Liver (tissue), 9 donors: Measurements from ENCODE around the gene NGB. TPM values are rescaled to one million over a fixed set of nuclear protein-coding genes. Genes with fewer than 3 reads are reported as not detected.

Source experiments
- DNase-seq: peaks from one replicate; pipeline ENCODE4 v3.0.0-alpha.2; 2017; ENCODE audit warnings: low spot score
- H3K27ac ChIP-seq, 2 donors: one replicate each; pipeline ENCODE4 v1.7.0; 2013; ENCODE audit warnings: inconsistent platforms in 2 of 2, low read length in 2 of 2, control low read depth in 1 of 2, low read depth in 1 of 2, mild to moderate bottlenecking in 1 of 2
- H3K27me3 ChIP-seq, 4 donors: one replicate each; pipeline versions ENCODE4 v1.6.1 to v1.7.0; 2013; ENCODE audit warnings: low read length in 3 of 4, inconsistent platforms in 1 of 4, mild to moderate bottlenecking in 1 of 4, moderate library complexity in 1 of 4; ENCODE audit not compliant: control insufficient read depth in 4 of 4, insufficient read depth in 4 of 4
- H3K36me3 ChIP-seq, 4 donors: one replicate each; pipeline versions ENCODE4 v1.6.1 to v1.7.0; 2013; ENCODE audit warnings: low read length in 3 of 4, mild to moderate bottlenecking in 3 of 4, low read depth in 1 of 4, moderate library complexity in 1 of 4; ENCODE audit not compliant: control insufficient read depth in 4 of 4, insufficient read depth in 3 of 4
- H3K4me1 ChIP-seq, 4 donors: one replicate each; pipeline versions ENCODE4 v1.6.1 to v1.7.0; 2013; ENCODE audit warnings: low read length in 3 of 4, mild to moderate bottlenecking in 3 of 4, moderate library complexity in 1 of 4; ENCODE audit not compliant: control insufficient read depth in 4 of 4, insufficient read depth in 4 of 4
- H3K4me3 ChIP-seq, 3 donors: one replicate each; pipeline versions ENCODE4 v1.6.1 to v1.7.0; 2013; ENCODE audit warnings: low read length in 3 of 3, control low read depth in 1 of 3, low read depth in 1 of 3, mild to moderate bottlenecking in 1 of 3
- H3K9ac ChIP-seq, 2 donors: one replicate each; pipeline ENCODE4 v1.7.0; 2013; ENCODE audit warnings: low read length in 2 of 2, mild to moderate bottlenecking in 2 of 2, moderate library complexity in 2 of 2, control low read depth in 1 of 2, low read depth in 1 of 2
- H3K9me3 ChIP-seq, 4 donors: one replicate each; pipeline versions ENCODE4 v1.6.1 to v1.7.0; 2013; ENCODE audit warnings: low read length in 3 of 4; ENCODE audit not compliant: control insufficient read depth in 4 of 4
- EGR1 ChIP-seq, 2 donors: IDR thresholded peaks; 2 replicates each; pipeline ENCODE4 v1.6.1; 2016 to 2018; ENCODE audit warnings: antibody characterized with exemption in 2 of 2, low read depth in 2 of 2
- FOXA1 ChIP-seq: IDR thresholded peaks from 2 replicates; pipeline ENCODE4 v1.6.1; 2016; ENCODE audit warnings: antibody characterized with exemption
- FOXA2 ChIP-seq: IDR thresholded peaks from 2 replicates; pipeline ENCODE4 v1.6.1; 2016; ENCODE audit warnings: antibody characterized with exemption
- GABPA ChIP-seq, 2 donors: IDR thresholded peaks in 1 of 2; conservative IDR thresholded peaks in 1 of 2; 2 replicates each; pipeline ENCODE4 v1.6.1; 2016; ENCODE audit warnings: antibody characterized with exemption in 2 of 2, mild to moderate bottlenecking in 1 of 2, moderate library complexity in 1 of 2
- HNF4A ChIP-seq, 2 donors: conservative IDR thresholded peaks; 2 replicates each; pipeline ENCODE4 v1.6.1; 2016; ENCODE audit warnings: antibody characterized with exemption in 2 of 2, mild to moderate bottlenecking in 2 of 2
- JUND ChIP-seq, 2 donors: IDR thresholded peaks; 2 replicates each; pipeline ENCODE4 v1.6.1; 2016; ENCODE audit warnings: antibody characterized with exemption in 2 of 2
- NR2F2 ChIP-seq: IDR thresholded peaks from 2 replicates; pipeline ENCODE4 v1.6.1; 2016; ENCODE audit warnings: antibody characterized with exemption
- RAD21 ChIP-seq, 2 donors: IDR thresholded peaks; 2 replicates each; pipeline ENCODE4 v1.6.1; 2016; ENCODE audit warnings: antibody characterized with exemption in 2 of 2, mild to moderate bottlenecking in 2 of 2
- RXRA ChIP-seq, 2 donors: IDR thresholded peaks; 2 replicates each; pipeline ENCODE4 v1.6.1; 2017 to 2018; ENCODE audit warnings: antibody characterized with exemption in 2 of 2, mild to moderate bottlenecking in 1 of 2
- SP1 ChIP-seq: IDR thresholded peaks from 2 replicates; pipeline ENCODE4 v1.6.1; 2018; ENCODE audit warnings: antibody characterized with exemption, mild to moderate bottlenecking
- TAF1 ChIP-seq: conservative IDR thresholded peaks from 2 replicates; pipeline ENCODE4 v1.6.1; 2016; ENCODE audit warnings: antibody characterized with exemption, mild to moderate bottlenecking
- YY1 ChIP-seq: IDR thresholded peaks from 2 replicates; pipeline ENCODE4 v1.6.1; 2016; ENCODE audit warnings: antibody characterized with exemption, mild to moderate bottlenecking
- WGBS: extraction: QIAGEN DNeasy Blood & Tissue Kit; methylation state at CpG from one replicate; pipeline ENCODE4 v1.1.7; 2013; 5-methylcytosine and 5-hydroxymethylcytosine counted together
- polyA plus RNA-seq, 2 donors: library from polyadenylated mRNA; stranded (reverse) in 1 of 2; unstranded in 1 of 2; fragments of 200-250 nt in 1 of 2; fragments of >200 nt in 1 of 2; fragmentation: Nextera tagmentation in 1 of 2; extraction: Ambion mirVana in 1 of 2; gene quantifications; one replicate each; pipeline versions ENCODE4 v1.2.1 to v1.2.3, GENCODE V29; 2013 to 2015
- total RNA-seq, 2 donors: library from RNA; depleted of rRNA; stranded (reverse); fragments of >200 nt; gene quantifications; one replicate each; pipeline ENCODE4 v1.2.3, GENCODE V29; 2014
- TF ChIP-seq, protein P1 (sequence below): IDR thresholded peaks from 2 replicates; pipeline ENCODE4 v1.6.1; 2016; ENCODE audit warnings: antibody characterized with exemption
- TF ChIP-seq, protein P2 (sequence below): IDR thresholded peaks from 2 replicates; pipeline ENCODE4 v1.6.1; 2016; ENCODE audit warnings: antibody characterized with exemption
- TF ChIP-seq, protein P3 (sequence below): IDR thresholded peaks from 2 replicates; pipeline ENCODE4 v1.6.1; 2016; ENCODE audit warnings: antibody characterized with exemption, mild to moderate bottlenecking
- TF ChIP-seq, protein P4 (sequence below): IDR thresholded peaks from 2 replicates; pipeline ENCODE4 v1.6.1; 2016; ENCODE audit warnings: antibody characterized with exemption
- TF ChIP-seq, protein P5 (sequence below): fragments of 150-350 bp; IDR thresholded peaks from 2 replicates; pipeline ENCODE4 v1.5.1; 2017; ENCODE audit warnings: improper control_type of control experiment, low read depth, low read length; ENCODE audit not compliant: missing input control
- donor health status: healthy.
- donor health status: healthy.
- donor health status: healthy.
- donor health status: healthy.
- donor health status: healthy.

The NGB gene
- total and polyA plus RNA-seq, 4 donors: not detected

DNA sequence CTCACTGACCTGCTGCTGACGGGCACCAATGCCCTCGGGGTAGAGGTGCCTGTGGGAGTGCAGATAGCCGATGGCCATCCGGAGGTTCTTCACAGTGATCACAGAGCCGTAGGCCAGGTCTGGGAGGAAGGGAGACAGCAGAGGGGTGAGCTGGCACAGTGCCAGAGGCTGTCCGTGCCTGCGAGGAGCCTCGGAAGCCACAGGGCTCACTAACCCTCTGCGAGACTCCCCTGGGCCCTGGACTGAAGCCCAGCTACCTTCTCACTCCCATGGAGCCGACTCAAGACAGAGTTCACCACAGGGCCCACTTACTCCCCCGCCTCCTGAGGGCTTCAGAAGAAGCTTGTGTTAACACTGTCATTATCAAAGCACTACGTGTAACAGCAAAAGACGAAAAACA, 25.1 kb upstream of the NGB start (continued):
- TF ChIP-seq, protein P1, sequence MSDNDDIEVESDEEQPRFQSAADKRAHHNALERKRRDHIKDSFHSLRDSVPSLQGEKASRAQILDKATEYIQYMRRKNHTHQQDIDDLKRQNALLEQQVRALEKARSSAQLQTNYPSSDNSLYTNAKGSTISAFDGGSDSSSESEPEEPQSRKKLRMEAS: no peak
- TF ChIP-seq JUND (IDR thresholded peaks at IDR 0.05): no peak
- TF ChIP-seq HNF4A (conservative IDR thresholded peaks at IDR 0.05): no peak
- TF ChIP-seq EGR1 (IDR thresholded peaks at IDR 0.05; ENCODE audit: low read depth in 2 of 2): no peak
- no peak for TF ChIP-seq RXRA (IDR thresholded peaks at IDR 0.05)
- no peak for TF ChIP-seq RAD21 (IDR thresholded peaks at IDR 0.05)

DNA sequence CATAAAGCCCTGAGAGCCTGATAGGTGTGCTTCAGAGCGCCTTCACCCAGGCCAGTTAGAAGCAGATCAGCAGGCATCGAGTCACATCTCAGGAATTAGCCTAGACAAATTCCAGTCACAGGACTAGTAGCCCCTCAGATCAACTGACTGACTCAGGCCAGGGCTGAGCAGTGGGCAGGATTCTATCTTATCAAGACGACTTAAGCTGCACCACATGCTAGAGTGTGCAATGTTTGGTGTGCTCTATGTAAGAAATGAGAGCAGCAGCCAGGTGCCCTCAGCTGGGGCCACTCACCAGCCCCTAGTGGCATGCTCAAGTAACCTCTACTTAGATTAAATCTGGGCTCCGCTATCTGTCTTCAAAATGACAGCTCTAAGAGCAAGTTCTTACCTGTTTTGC, 19.7 kb upstream of the NGB start:
- Histone ChIP-seq H3K27ac (no peak overlapping the region), H3K4me1 (no peaks in the 10 kb centered on the region), H3K36me3 (peaks cover 5 to 25% (median 17%) of the 10 kb centered on the region in 4 donors), H3K9me3 (no peaks in the 10 kb centered on the region), H3K27me3 (no peaks in the 10 kb centered on the region), H3K9ac (no peak overlapping the region), H3K4me3 (no peak overlapping the region)
- 93% methylated on average over 4 of the region's 4 CpGs for WGBS
- TF ChIP-seq RXRA (IDR thresholded peaks at IDR 0.05) (no peak), YY1 (no peak), NR2F2 (no peak), FOXA2 (no peak), RAD21 (IDR thresholded peaks at IDR 0.05) (no peak), SP1 (no peak), EGR1 (IDR thresholded peaks at IDR 0.05; ENCODE audit: low read depth in 2 of 2) (no peak), FOXA1 (no peak), GABPA (IDR thresholded peaks at IDR 0.05 in 1 of 2, conservative IDR thresholded peaks at IDR 0.05 in 1 of 2) (no peak), TAF1 (no peak), JUND (IDR thresholded peaks at IDR 0.05) (no peak)
- TF ChIP-seq, protein P2, sequence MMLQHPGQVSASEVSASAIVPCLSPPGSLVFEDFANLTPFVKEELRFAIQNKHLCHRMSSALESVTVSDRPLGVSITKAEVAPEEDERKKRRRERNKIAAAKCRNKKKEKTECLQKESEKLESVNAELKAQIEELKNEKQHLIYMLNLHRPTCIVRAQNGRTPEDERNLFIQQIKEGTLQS: no peak
- TF ChIP-seq, protein P1: no peak
- TF ChIP-seq, protein P3, sequence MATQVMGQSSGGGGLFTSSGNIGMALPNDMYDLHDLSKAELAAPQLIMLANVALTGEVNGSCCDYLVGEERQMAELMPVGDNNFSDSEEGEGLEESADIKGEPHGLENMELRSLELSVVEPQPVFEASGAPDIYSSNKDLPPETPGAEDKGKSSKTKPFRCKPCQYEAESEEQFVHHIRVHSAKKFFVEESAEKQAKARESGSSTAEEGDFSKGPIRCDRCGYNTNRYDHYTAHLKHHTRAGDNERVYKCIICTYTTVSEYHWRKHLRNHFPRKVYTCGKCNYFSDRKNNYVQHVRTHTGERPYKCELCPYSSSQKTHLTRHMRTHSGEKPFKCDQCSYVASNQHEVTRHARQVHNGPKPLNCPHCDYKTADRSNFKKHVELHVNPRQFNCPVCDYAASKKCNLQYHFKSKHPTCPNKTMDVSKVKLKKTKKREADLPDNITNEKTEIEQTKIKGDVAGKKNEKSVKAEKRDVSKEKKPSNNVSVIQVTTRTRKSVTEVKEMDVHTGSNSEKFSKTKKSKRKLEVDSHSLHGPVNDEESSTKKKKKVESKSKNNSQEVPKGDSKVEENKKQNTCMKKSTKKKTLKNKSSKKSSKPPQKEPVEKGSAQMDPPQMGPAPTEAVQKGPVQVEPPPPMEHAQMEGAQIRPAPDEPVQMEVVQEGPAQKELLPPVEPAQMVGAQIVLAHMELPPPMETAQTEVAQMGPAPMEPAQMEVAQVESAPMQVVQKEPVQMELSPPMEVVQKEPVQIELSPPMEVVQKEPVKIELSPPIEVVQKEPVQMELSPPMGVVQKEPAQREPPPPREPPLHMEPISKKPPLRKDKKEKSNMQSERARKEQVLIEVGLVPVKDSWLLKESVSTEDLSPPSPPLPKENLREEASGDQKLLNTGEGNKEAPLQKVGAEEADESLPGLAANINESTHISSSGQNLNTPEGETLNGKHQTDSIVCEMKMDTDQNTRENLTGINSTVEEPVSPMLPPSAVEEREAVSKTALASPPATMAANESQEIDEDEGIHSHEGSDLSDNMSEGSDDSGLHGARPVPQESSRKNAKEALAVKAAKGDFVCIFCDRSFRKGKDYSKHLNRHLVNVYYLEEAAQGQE: no peak
- TF ChIP-seq, protein P4, sequence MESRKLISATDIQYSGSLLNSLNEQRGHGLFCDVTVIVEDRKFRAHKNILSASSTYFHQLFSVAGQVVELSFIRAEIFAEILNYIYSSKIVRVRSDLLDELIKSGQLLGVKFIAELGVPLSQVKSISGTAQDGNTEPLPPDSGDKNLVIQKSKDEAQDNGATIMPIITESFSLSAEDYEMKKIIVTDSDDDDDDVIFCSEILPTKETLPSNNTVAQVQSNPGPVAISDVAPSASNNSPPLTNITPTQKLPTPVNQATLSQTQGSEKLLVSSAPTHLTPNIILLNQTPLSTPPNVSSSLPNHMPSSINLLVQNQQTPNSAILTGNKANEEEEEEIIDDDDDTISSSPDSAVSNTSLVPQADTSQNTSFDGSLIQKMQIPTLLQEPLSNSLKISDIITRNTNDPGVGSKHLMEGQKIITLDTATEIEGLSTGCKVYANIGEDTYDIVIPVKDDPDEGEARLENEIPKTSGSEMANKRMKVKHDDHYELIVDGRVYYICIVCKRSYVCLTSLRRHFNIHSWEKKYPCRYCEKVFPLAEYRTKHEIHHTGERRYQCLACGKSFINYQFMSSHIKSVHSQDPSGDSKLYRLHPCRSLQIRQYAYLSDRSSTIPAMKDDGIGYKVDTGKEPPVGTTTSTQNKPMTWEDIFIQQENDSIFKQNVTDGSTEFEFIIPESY: no peak
- DNase-seq: no peak

DNA sequence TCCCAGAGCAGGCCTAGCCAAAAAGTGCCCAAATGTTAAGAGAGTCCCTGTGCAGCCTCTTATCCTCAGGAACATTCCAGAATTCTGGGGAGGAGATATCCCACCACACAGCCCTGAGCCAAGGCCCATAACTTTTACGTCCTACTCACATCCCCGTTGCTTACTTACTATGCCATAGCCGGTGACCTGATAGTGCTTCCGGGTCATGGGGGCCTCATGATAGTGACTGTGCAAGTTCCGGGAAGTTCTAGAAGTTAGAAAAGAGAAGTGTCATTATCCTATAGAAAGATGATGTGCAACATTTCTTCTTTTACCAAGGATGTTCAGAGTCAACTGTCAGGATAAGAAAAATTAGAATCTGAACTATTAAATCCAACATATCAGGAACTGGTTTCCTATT, 15.6 kb upstream of the NGB start:
- Histone ChIP-seq H3K9ac (no peak overlapping the region), H3K4me1 (no peaks in the 10 kb centered on the region), H3K27me3 (no peaks in the 10 kb centered on the region), H3K36me3 (peaks cover 8 to 51% (median 36%) of the 10 kb centered on the region in 4 donors), H3K9me3 (no peaks in the 10 kb centered on the region), H3K4me3 (no peak overlapping the region), H3K27ac (no peak overlapping the region)
- 92% methylated on average over 5 of the region's 5 CpGs for WGBS
- TF ChIP-seq, protein P5, sequence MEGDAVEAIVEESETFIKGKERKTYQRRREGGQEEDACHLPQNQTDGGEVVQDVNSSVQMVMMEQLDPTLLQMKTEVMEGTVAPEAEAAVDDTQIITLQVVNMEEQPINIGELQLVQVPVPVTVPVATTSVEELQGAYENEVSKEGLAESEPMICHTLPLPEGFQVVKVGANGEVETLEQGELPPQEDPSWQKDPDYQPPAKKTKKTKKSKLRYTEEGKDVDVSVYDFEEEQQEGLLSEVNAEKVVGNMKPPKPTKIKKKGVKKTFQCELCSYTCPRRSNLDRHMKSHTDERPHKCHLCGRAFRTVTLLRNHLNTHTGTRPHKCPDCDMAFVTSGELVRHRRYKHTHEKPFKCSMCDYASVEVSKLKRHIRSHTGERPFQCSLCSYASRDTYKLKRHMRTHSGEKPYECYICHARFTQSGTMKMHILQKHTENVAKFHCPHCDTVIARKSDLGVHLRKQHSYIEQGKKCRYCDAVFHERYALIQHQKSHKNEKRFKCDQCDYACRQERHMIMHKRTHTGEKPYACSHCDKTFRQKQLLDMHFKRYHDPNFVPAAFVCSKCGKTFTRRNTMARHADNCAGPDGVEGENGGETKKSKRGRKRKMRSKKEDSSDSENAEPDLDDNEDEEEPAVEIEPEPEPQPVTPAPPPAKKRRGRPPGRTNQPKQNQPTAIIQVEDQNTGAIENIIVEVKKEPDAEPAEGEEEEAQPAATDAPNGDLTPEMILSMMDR: no peak
- TF ChIP-seq EGR1 (IDR thresholded peaks at IDR 0.05; ENCODE audit: low read depth in 2 of 2) (no peak), JUND (IDR thresholded peaks at IDR 0.05) (no peak), TAF1 (no peak)
- TF ChIP-seq, protein P2: no peak
- DNase-seq: no peak
